Astrocyte (in vitro differentiated cells and primary cell): Measurements from ENCODE around the gene THBS3. TPM values are rescaled to one million over a fixed set of nuclear protein-coding genes. Genes with fewer than 3 reads are reported as not detected.
A peak's percentile ranks its signal among the peaks of the same experiment; 100 is the strongest.

Experiments
- DNase-seq: peaks from one replicate; pipeline ENCODE4 v3.0.0-alpha.2; 2010; ENCODE audit warnings: low read depth
- FAIRE-seq: peaks from 2 replicates; lab custom pipeline; 2011; peaks lifted over from hg19 to GRCh38; lab: Jason Lieb, UNC
- H2AFZ ChIP-seq: 2 replicates; pipeline ENCODE4 v1.6.0; 2012; ENCODE audit warnings: low read depth, low read length, inconsistent platforms
- H3K27ac ChIP-seq: 2 replicates; pipeline ENCODE4 v1.5.1; 2011; ENCODE audit warnings: low read depth, low read length, inconsistent platforms
- H3K27me3 ChIP-seq: 2 replicates; pipeline ENCODE4 v1.6.0; 2011; ENCODE audit warnings: low read length, inconsistent platforms; ENCODE audit not compliant: insufficient read depth
- H3K36me3 ChIP-seq: 2 replicates; pipeline ENCODE4 v1.5.1; 2011; ENCODE audit warnings: low read length, inconsistent platforms; ENCODE audit not compliant: insufficient read depth
- H3K4me1 ChIP-seq: 2 replicates; pipeline ENCODE4 v1.5.1; 2011; ENCODE audit warnings: low read length, inconsistent platforms; ENCODE audit not compliant: insufficient read depth
- H3K4me2 ChIP-seq: 2 replicates; pipeline ENCODE4 v1.6.0; 2012; ENCODE audit warnings: low read length, inconsistent platforms
- H3K4me3 ChIP-seq: 2 replicates; pipeline ENCODE4 v1.5.1; 2011; ENCODE audit warnings: low read depth, mild to moderate bottlenecking, low read length, inconsistent platforms; ENCODE audit not compliant: insufficient read depth
- H3K79me2 ChIP-seq: 2 replicates; pipeline ENCODE4 v1.6.0; 2012; ENCODE audit warnings: mild to moderate bottlenecking, low read length, inconsistent platforms; ENCODE audit not compliant: insufficient read depth
- H3K9ac ChIP-seq: 2 replicates; pipeline ENCODE4 v1.6.0; 2012; ENCODE audit warnings: mild to moderate bottlenecking, low read length, inconsistent platforms
- H3K9me3 ChIP-seq: 2 replicates; pipeline ENCODE4 v1.5.1; 2012; ENCODE audit warnings: low read depth, mild to moderate bottlenecking, low read length, inconsistent platforms; ENCODE audit not compliant: insufficient read depth
- H4K20me1 ChIP-seq: 2 replicates; pipeline ENCODE4 v1.6.0; 2012; ENCODE audit warnings: low read length, inconsistent platforms; ENCODE audit not compliant: insufficient read depth
- H3K27ac Mint-ChIP-seq: one replicate; pipeline ENCODE4 v1.8.0; 2021; ENCODE audit warnings: mild to moderate bottlenecking, mixed read lengths; ENCODE audit not compliant: unreplicated experiment
- H3K27me3 Mint-ChIP-seq: one replicate; pipeline ENCODE4 v1.8.0; 2021; ENCODE audit warnings: low read depth, mixed read lengths; ENCODE audit not compliant: unreplicated experiment
- H3K36me3 Mint-ChIP-seq: one replicate; pipeline ENCODE4 v1.8.0; 2021; ENCODE audit warnings: low read depth, mixed read lengths; ENCODE audit not compliant: unreplicated experiment
- H3K4me1 Mint-ChIP-seq: one replicate; pipeline ENCODE4 v1.8.0; 2021; ENCODE audit warnings: low read depth, mixed read lengths; ENCODE audit not compliant: unreplicated experiment
- H3K4me3 Mint-ChIP-seq: one replicate; pipeline ENCODE4 v1.8.0; 2021; ENCODE audit warnings: mild to moderate bottlenecking, moderate library complexity, mixed read lengths; ENCODE audit not compliant: unreplicated experiment
- H3K9me3 Mint-ChIP-seq: one replicate; pipeline ENCODE4 v1.8.0; 2021; ENCODE audit warnings: mild to moderate bottlenecking, mixed read lengths; ENCODE audit not compliant: unreplicated experiment
- CTCF ChIP-seq: IDR thresholded peaks from 2 replicates; pipeline ENCODE4 v1.5.1; 2011; ENCODE audit warnings: low read depth, mild to moderate bottlenecking, inconsistent platforms, low read length, moderate library complexity; ENCODE audit not compliant: insufficient read depth
- EZH2 ChIP-seq: IDR thresholded peaks from 2 replicates; pipeline ENCODE4 v1.6.1; 2012; ENCODE audit warnings: mild to moderate bottlenecking, low read length, inconsistent platforms; ENCODE audit not compliant: insufficient read depth
- total RNA-seq: library from RNA; stranded (reverse); gene quantifications from 2 replicates; pipeline ENCODE4 v1.2.1, GENCODE V29; 2021

Gene THBS3
- total RNA-seq, 1 donor from 2014 or later: 153 TPM

GRCh38 chr1:155193275-155193990 lies 14.3 kb downstream of the THBS3 start:
- Mint-ChIP-seq H3K27ac (peak overlapping the region; percentile 100), H3K9me3 (peaks cover 2% of the 10 kb centered on the region), H3K4me3 (peak overlapping the region; percentile 88), H3K27me3 (no peaks in the 10 kb centered on the region), H3K36me3 (peaks cover 13% of the 10 kb centered on the region), H3K4me1 (peaks cover 20% of the 10 kb centered on the region)
- no peaks in the 10 kb centered on the region for H3K27me3 ChIP-seq
- peaks cover 18% of the 10 kb centered on the region for H3K79me2 ChIP-seq
- no peak for FAIRE-seq
- peak overlapping the region; percentile 79 for H2AFZ ChIP-seq
- peak overlapping the region; percentile 85 for H3K9ac ChIP-seq
- H3K27ac ChIP-seq: peak overlapping the region; percentile 80
- H4K20me1 ChIP-seq: peaks cover 14% of the 10 kb centered on the region
- TF ChIP-seq EZH2: no peak
- TF ChIP-seq CTCF: peak; percentile 89
- H3K4me3 ChIP-seq: peak overlapping the region; percentile 68
- H3K4me1 ChIP-seq: peaks cover 30% of the 10 kb centered on the region
- H3K36me3 ChIP-seq: peaks cover 5% of the 10 kb centered on the region
- no peaks in the 10 kb centered on the region for H3K9me3 ChIP-seq
- H3K4me2 ChIP-seq: peak overlapping the region; percentile 94
- peak; percentile 82 for DNase-seq

GRCh38 chr1:155192346-155193274 lies 15.1 kb downstream of the THBS3 start:
- Histone ChIP-seq H3K27ac (peak overlapping the region; percentile 80), H3K79me2 (peaks cover 18% of the 10 kb centered on the region), H3K36me3 (peaks cover 3% of the 10 kb centered on the region), H3K9me3 (no peaks in the 10 kb centered on the region), H2AFZ (peak overlapping the region; percentile 79), H3K4me2 (peak overlapping the region; percentile 94), H3K27me3 (no peaks in the 10 kb centered on the region), H4K20me1 (peaks cover 6% of the 10 kb centered on the region), H3K4me1 (peaks cover 30% of the 10 kb centered on the region), H3K9ac (peak overlapping the region; percentile 85), H3K4me3 (no peak overlapping the region)
- Mint-ChIP-seq H3K4me3 (peak overlapping the region; percentile 62), H3K27ac (peak overlapping the region; percentile 100), H3K4me1 (peaks cover 20% of the 10 kb centered on the region), H3K36me3 (peaks cover 9% of the 10 kb centered on the region), H3K9me3 (peaks cover 4% of the 10 kb centered on the region), H3K27me3 (peaks cover 1% of the 10 kb centered on the region)
- TF ChIP-seq EZH2 (no peak), CTCF (no peak)
- DNase-seq: no peak
- no peak for FAIRE-seq
